GM19395 (cell line): ENCODE results near the gene SATL1.
"Not testable (repeated sequence)": the region's sequence is repeated elsewhere in the genome, so short reads cannot be mapped to it uniquely, and the experiment has no call there.

ENCODE experiments used
- ATAC-seq: cut with Tn5 transposase; IDR thresholded peaks from one replicate; pipeline ENCODE4 v1.9.1; 2021; ENCODE audit warnings: mild to moderate bottlenecking, moderate library complexity; ENCODE audit not compliant: unreplicated experiment

SATL1 gene

GRCh38 chrX:85243761-85244449, at the start of gene SATL1, which contains the start of gene ZNF711:
SATL1 (minus strand) TSS chrX:85243779; CDS start chrX:85108968, 134,811 bp downstream.
ZNF711 (plus strand) TSS chrX:85243991; CDS start chrX:85247573, 3,582 bp downstream.
- peak; percentile 58 for ATAC-seq

- no peak for ATAC-seq
Measured at GRCh38 chrX:85288992-85289723, 45.6 kb upstream of the SATL1 start.

- not testable (repeated sequence) for ATAC-seq
Measured at GRCh38 chrX:85285286-85285685, 41.7 kb upstream of the SATL1 start.

GRCh38 chrX:85244450-85245211, 1.1 kb upstream of the SATL1 start:
- ATAC-seq = peak; percentile 41

GRCh38 chrX:85243155-85243554, 424 bp downstream of the SATL1 start:
- no peak for ATAC-seq

GRCh38 chrX:85223359-85223758, 20.2 kb downstream of the SATL1 start:
- no peak for ATAC-seq

GRCh38 chrX:85221361-85221760, 22.2 kb downstream of the SATL1 start:
- no peak for ATAC-seq

GRCh38 chrX:85215946-85216345, 27.6 kb downstream of the SATL1 start:
- no peak for ATAC-seq

- no peak for ATAC-seq
Measured at GRCh38 chrX:85213792-85214530, 29.6 kb downstream of the SATL1 start.

- no peak for ATAC-seq
Measured at GRCh38 chrX:85203461-85203970, 40.1 kb downstream of the SATL1 start.

GRCh38 chrX:85196319-85196718, 47.3 kb downstream of the SATL1 start:
- ATAC-seq = no peak

- ATAC-seq = no peak
Measured at GRCh38 chrX:85159644-85160043, 83.9 kb downstream of the SATL1 start.

GRCh38 chrX:85140964-85141363, 102.6 kb downstream of the SATL1 start:
- ATAC-seq = peak; percentile 56

- ATAC-seq = no peak
Measured at GRCh38 chrX:85139422-85139821, 104.2 kb downstream of the SATL1 start.

GRCh38 chrX:85136409-85136808, 107.2 kb downstream of the SATL1 start:
- no peak for ATAC-seq

GRCh38 chrX:85115252-85115651, 128.3 kb downstream of the SATL1 start:
- ATAC-seq = no peak

- ATAC-seq = no peak
Measured at GRCh38 chrX:85114776-85115175, 128.8 kb downstream of the SATL1 start.

- no peak for ATAC-seq
Measured at GRCh38 chrX:85114171-85114570, 129.4 kb downstream of the SATL1 start.

GRCh38 chrX:85113746-85114145, 129.8 kb downstream of the SATL1 start:
- ATAC-seq = no peak

- ATAC-seq = no peak
Measured at GRCh38 chrX:85112293-85112692, 131.3 kb downstream of the SATL1 start.

- peak; percentile 46 for ATAC-seq
Measured at GRCh38 chrX:85111347-85111746, 132.2 kb downstream of the SATL1 start.
